ENCODE measurements around the gene PLIN1. TPM values are rescaled to one million over a fixed set of nuclear protein-coding genes. Genes with fewer than 3 reads are reported as not detected.

The PLIN1 gene
- total RNA-seq, 1 donor from 2014 or later: 0.14 TPM

GRCh38 chr15:89662893-89663626, 16.1 kb downstream of the PLIN1 start:
- peaks cover 15% of the 10 kb centered on the region for H3K27me3 Mint-ChIP-seq (ENCODE audit: low read depth, unreplicated experiment)
- H3K27ac ChIP-seq (ENCODE audit: low read depth, low read length): peak overlapping the region; percentile 61
- no peak overlapping the region for H3K4me3 Mint-ChIP-seq (ENCODE audit: unreplicated experiment)
- DNase-seq (ENCODE audit: low read depth): peak; percentile 88
- H3K4me1 ChIP-seq (ENCODE audit: insufficient read depth, low read length): peaks cover 19% of the 10 kb centered on the region
- no peaks in the 10 kb centered on the region for H3K9me3 ChIP-seq (ENCODE audit: insufficient read depth, low read depth, low read length)
- H3K9me3 Mint-ChIP-seq (ENCODE audit: unreplicated experiment): peaks cover 2% of the 10 kb centered on the region
- H3K27me3 ChIP-seq (ENCODE audit: insufficient read depth, low read length): peaks cover 3% of the 10 kb centered on the region
- peak overlapping the region; percentile 83 for H2AFZ ChIP-seq (ENCODE audit: low read depth, low read length)
- H3K4me1 Mint-ChIP-seq (ENCODE audit: low read depth, unreplicated experiment): peaks cover 6% of the 10 kb centered on the region
- H3K27ac Mint-ChIP-seq (ENCODE audit: unreplicated experiment): peak overlapping the region; percentile 62
- no peaks in the 10 kb centered on the region for H3K36me3 ChIP-seq (ENCODE audit: insufficient read depth, low read length)
- TF ChIP-seq EZH2 (IDR thresholded peaks at IDR 0.05; ENCODE audit: insufficient read depth, low read length) (no peak), CTCF (IDR thresholded peaks at IDR 0.05; ENCODE audit: insufficient read depth, low read depth, low read length) (no peak)
- H3K4me2 ChIP-seq (ENCODE audit: low read length): peak overlapping the region; percentile 60
- no peaks in the 10 kb centered on the region for H3K79me2 ChIP-seq (ENCODE audit: insufficient read depth, low read length)
- H3K4me3 ChIP-seq (ENCODE audit: insufficient read depth, low read depth, low read length): peak overlapping the region; percentile 39
- no peaks in the 10 kb centered on the region for H4K20me1 ChIP-seq (ENCODE audit: insufficient read depth, low read length)
- FAIRE-seq: peak; percentile 64
- H3K36me3 Mint-ChIP-seq (ENCODE audit: low read depth, unreplicated experiment): no peaks in the 10 kb centered on the region
- H3K9ac ChIP-seq (ENCODE audit: low read length): peak overlapping the region; percentile 53

- Histone ChIP-seq H3K4me2 (ENCODE audit: low read length) (no peak overlapping the region), H3K27me3 (ENCODE audit: insufficient read depth, low read length) (no peaks in the 10 kb centered on the region), H3K9me3 (ENCODE audit: insufficient read depth, low read depth, low read length) (no peaks in the 10 kb centered on the region), H3K36me3 (ENCODE audit: insufficient read depth, low read length) (no peaks in the 10 kb centered on the region), H3K9ac (ENCODE audit: low read length) (no peak overlapping the region), H3K27ac (ENCODE audit: low read depth, low read length) (no peak overlapping the region), H2AFZ (ENCODE audit: low read depth, low read length) (no peak overlapping the region), H4K20me1 (ENCODE audit: insufficient read depth, low read length) (no peaks in the 10 kb centered on the region), H3K79me2 (ENCODE audit: insufficient read depth, low read length) (no peaks in the 10 kb centered on the region), H3K4me1 (ENCODE audit: insufficient read depth, low read length) (peaks cover 15% of the 10 kb centered on the region), H3K4me3 (ENCODE audit: insufficient read depth, low read depth, low read length) (no peak overlapping the region)
- Mint-ChIP-seq H3K4me1 (ENCODE audit: low read depth, unreplicated experiment) (peaks cover 6% of the 10 kb centered on the region), H3K9me3 (ENCODE audit: unreplicated experiment) (peaks cover 2% of the 10 kb centered on the region), H3K4me3 (ENCODE audit: unreplicated experiment) (no peak overlapping the region), H3K36me3 (ENCODE audit: low read depth, unreplicated experiment) (no peaks in the 10 kb centered on the region), H3K27ac (ENCODE audit: unreplicated experiment) (no peak overlapping the region), H3K27me3 (ENCODE audit: low read depth, unreplicated experiment) (peaks cover 15% of the 10 kb centered on the region)
- FAIRE-seq (no peak), DNase-seq (ENCODE audit: low read depth) (no peak)
- no peak for TF ChIP-seq EZH2 (IDR thresholded peaks at IDR 0.05; ENCODE audit: insufficient read depth, low read length)
- TF ChIP-seq CTCF (IDR thresholded peaks at IDR 0.05; ENCODE audit: insufficient read depth, low read depth, low read length): no peak
These were observed 18.6 kb downstream of the PLIN1 start for GRCh38 chr15:89660556-89660955.

DNA sequence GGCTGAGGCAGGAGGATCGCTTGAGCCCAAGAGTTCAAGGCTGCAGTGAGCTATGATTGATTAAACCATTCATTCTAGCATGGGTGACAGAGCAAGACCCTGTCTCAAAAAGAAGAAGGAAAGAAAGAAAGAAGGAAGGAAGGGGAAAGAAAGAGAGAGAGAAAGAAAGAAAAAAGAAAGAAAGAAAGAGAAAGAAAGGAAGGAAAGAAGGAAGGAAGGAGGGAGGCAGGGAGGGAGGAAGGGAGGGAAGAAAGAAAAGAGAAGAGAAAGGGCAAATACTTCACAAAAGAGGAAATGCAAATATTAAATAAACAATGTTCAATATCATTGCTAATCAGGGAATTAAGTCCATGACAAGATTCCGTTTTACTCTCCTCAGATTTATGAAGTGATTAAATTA, 19.9 kb downstream of the PLIN1 start:
- Mint-ChIP-seq H3K4me1 (ENCODE audit: low read depth, unreplicated experiment) (peaks cover 10% of the 10 kb centered on the region), H3K9me3 (ENCODE audit: unreplicated experiment) (peaks cover 2% of the 10 kb centered on the region), H3K4me3 (ENCODE audit: unreplicated experiment) (no peak overlapping the region)

More for the DNA sequence above, 19.9 kb downstream of the PLIN1 start:
- H3K9ac ChIP-seq (ENCODE audit: low read length): no peak overlapping the region
- TF ChIP-seq EZH2 (IDR thresholded peaks at IDR 0.05; ENCODE audit: insufficient read depth, low read length) (no peak), CTCF (IDR thresholded peaks at IDR 0.05; ENCODE audit: insufficient read depth, low read depth, low read length) (no peak)
- H3K9me3 ChIP-seq (ENCODE audit: insufficient read depth, low read depth, low read length): no peaks in the 10 kb centered on the region
- no peaks in the 10 kb centered on the region for H4K20me1 ChIP-seq (ENCODE audit: insufficient read depth, low read length)
- H2AFZ ChIP-seq (ENCODE audit: low read depth, low read length): no peak overlapping the region
- H3K27ac Mint-ChIP-seq (ENCODE audit: unreplicated experiment): no peak overlapping the region
- H3K79me2 ChIP-seq (ENCODE audit: insufficient read depth, low read length): peaks cover 4% of the 10 kb centered on the region
- FAIRE-seq (no peak), DNase-seq (ENCODE audit: low read depth) (no peak)
- no peaks in the 10 kb centered on the region for H3K36me3 ChIP-seq (ENCODE audit: insufficient read depth, low read length)
- no peak overlapping the region for H3K27ac ChIP-seq (ENCODE audit: low read depth, low read length)
- H3K4me3 ChIP-seq (ENCODE audit: insufficient read depth, low read depth, low read length): no peak overlapping the region
- H3K27me3 Mint-ChIP-seq (ENCODE audit: low read depth, unreplicated experiment): peaks cover 20% of the 10 kb centered on the region
- no peaks in the 10 kb centered on the region for H3K36me3 Mint-ChIP-seq (ENCODE audit: low read depth, unreplicated experiment)
- H3K27me3 ChIP-seq (ENCODE audit: insufficient read depth, low read length): no peaks in the 10 kb centered on the region
- H3K4me1 ChIP-seq (ENCODE audit: insufficient read depth, low read length): peaks cover 16% of the 10 kb centered on the region
- no peak overlapping the region for H3K4me2 ChIP-seq (ENCODE audit: low read length)
